ENCODE measurements around the gene REG1A. TPM values are rescaled to one million over a fixed set of nuclear protein-coding genes. Genes with fewer than 3 reads are reported as not detected.

REG1A gene, protein sequence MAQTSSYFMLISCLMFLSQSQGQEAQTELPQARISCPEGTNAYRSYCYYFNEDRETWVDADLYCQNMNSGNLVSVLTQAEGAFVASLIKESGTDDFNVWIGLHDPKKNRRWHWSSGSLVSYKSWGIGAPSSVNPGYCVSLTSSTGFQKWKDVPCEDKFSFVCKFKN
- total RNA-seq (0.53 TPM in 1 of 2 replicates, not detected in the other), polyA plus RNA-seq (not detected in 2 replicates)

GRCh38 chr2:79120194-79120713, at the start of gene REG1A:
REG1A (plus strand) TSS chr2:79120488; CDS start chr2:79120862, 374 bp downstream.
- no peak within 1 kb of the TSS for H3K4me3 ChIP-seq
- no peaks in the 10 kb centered on the region for H3K79me2 ChIP-seq
- no peaks in the 10 kb centered on the region for H4K20me1 ChIP-seq (ENCODE audit: insufficient read depth, poor library complexity, severe bottlenecking)
- no peaks in the 10 kb centered on the region for H3K27me3 ChIP-seq
- no peaks in the 10 kb centered on the region for H3K9me2 ChIP-seq (replicated peaks; ENCODE audit: insufficient read depth)
- 66% methylated on average over 6 of the region's 6 CpGs for WGBS (ENCODE audit: low lambda C conversion rate, missing lambda C conversion rate)
- no peak for DNase-seq (ENCODE audit: low spot score)
- H3K9me3 ChIP-seq (ENCODE audit: low read depth), result no peaks in the 10 kb centered on the region
- no peak within 1 kb of the TSS for H3K27ac ChIP-seq
- TF ChIP-seq EZH2phosphoT487 (IDR thresholded peaks at IDR 0.05; ENCODE audit: low read depth, severe bottlenecking, unreplicated experiment) (no peak), EZH2 (IDR thresholded peaks at IDR 0.05; ENCODE audit: borderline replicate concordance) (no peak)
- TF ChIP-seq, protein P1, sequence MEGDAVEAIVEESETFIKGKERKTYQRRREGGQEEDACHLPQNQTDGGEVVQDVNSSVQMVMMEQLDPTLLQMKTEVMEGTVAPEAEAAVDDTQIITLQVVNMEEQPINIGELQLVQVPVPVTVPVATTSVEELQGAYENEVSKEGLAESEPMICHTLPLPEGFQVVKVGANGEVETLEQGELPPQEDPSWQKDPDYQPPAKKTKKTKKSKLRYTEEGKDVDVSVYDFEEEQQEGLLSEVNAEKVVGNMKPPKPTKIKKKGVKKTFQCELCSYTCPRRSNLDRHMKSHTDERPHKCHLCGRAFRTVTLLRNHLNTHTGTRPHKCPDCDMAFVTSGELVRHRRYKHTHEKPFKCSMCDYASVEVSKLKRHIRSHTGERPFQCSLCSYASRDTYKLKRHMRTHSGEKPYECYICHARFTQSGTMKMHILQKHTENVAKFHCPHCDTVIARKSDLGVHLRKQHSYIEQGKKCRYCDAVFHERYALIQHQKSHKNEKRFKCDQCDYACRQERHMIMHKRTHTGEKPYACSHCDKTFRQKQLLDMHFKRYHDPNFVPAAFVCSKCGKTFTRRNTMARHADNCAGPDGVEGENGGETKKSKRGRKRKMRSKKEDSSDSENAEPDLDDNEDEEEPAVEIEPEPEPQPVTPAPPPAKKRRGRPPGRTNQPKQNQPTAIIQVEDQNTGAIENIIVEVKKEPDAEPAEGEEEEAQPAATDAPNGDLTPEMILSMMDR (IDR thresholded peaks at IDR 0.05; ENCODE audit: poor library complexity), result no peak
- H3K36me3 ChIP-seq (replicated peaks; ENCODE audit: insufficient read depth, low read depth), result no peaks in the 10 kb centered on the region
- H3K4me2 ChIP-seq, result no peak within 1 kb of the TSS
- no peaks in the 10 kb centered on the region for H3K4me1 ChIP-seq (ENCODE audit: insufficient read depth)
- no peak within 1 kb of the TSS for H2AFZ ChIP-seq

DNA sequence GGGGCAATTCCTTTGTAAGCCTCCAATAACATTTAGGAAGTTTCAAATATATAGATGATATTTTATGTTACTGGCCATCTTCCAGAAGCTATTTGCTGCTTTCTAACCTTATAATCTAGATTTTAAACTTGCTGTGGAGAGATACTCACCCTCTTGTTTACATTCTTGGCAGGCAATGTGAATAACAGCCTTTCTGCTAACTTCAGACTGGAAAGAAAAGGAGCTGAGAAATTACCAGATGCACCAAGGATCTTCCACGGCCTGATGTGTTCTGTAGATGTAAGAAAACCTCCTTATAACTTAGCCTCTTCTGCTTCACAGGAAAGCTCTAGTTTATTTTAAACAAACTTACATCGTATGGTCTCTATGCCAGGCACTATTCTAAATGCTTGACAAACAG, 49.2 kb upstream of the REG1A start:
- Histone ChIP-seq H3K4me2 (no peak overlapping the region), H3K79me2 (no peaks in the 10 kb centered on the region), H3K4me1 (ENCODE audit: insufficient read depth) (no peaks in the 10 kb centered on the region), H2AFZ (no peak overlapping the region), H3K27me3 (no peaks in the 10 kb centered on the region), H4K20me1 (ENCODE audit: insufficient read depth, poor library complexity, severe bottlenecking) (no peaks in the 10 kb centered on the region), H3K27ac (no peak overlapping the region), H3K9me3 (ENCODE audit: low read depth) (no peaks in the 10 kb centered on the region), H3K36me3 (replicated peaks; ENCODE audit: insufficient read depth, low read depth) (no peaks in the 10 kb centered on the region), H3K9me2 (replicated peaks; ENCODE audit: insufficient read depth) (no peaks in the 10 kb centered on the region), H3K4me3 (no peak overlapping the region)
- 76% methylated on average over 2 of the region's 2 CpGs for WGBS (ENCODE audit: low lambda C conversion rate, missing lambda C conversion rate)
- DNase-seq (ENCODE audit: low spot score), result no peak
- TF ChIP-seq EZH2phosphoT487 (IDR thresholded peaks at IDR 0.05; ENCODE audit: low read depth, severe bottlenecking, unreplicated experiment) (no peak), EZH2 (IDR thresholded peaks at IDR 0.05; ENCODE audit: borderline replicate concordance) (no peak)
- TF ChIP-seq, protein P1 (IDR thresholded peaks at IDR 0.05; ENCODE audit: poor library complexity), result no peak

DNA sequence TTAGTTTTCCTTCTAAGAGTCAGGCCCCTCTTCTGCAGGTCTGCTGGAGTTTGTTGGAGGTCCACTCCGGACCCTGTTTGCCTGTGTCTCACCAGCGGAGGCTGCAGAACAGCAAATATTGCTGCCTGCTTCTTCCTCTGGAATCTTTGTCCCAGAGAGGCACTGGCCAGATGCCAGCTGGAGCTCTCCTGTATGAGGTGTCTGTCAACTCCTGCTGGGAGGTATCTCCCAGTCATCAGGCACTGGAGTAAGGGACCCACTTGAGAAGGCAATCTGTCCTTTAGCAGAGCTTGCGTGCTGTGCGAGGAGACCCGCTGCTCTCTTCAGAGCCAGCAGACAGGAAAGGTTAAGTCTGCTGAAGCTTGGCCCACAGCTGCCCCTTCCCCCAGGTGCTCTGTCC, 37.3 kb upstream of the REG1A start:
- H3K27ac ChIP-seq, result no peak overlapping the region
- TF ChIP-seq, protein P1 (IDR thresholded peaks at IDR 0.05; ENCODE audit: poor library complexity), result no peak
- TF ChIP-seq EZH2phosphoT487 (IDR thresholded peaks at IDR 0.05; ENCODE audit: low read depth, severe bottlenecking, unreplicated experiment) (no peak), EZH2 (IDR thresholded peaks at IDR 0.05; ENCODE audit: borderline replicate concordance) (no peak)

More for the DNA sequence above, 37.3 kb upstream of the REG1A start:
- no peak overlapping the region for H3K4me3 ChIP-seq
- no peaks in the 10 kb centered on the region for H3K79me2 ChIP-seq
- H3K27me3 ChIP-seq, result no peaks in the 10 kb centered on the region
- H3K4me2 ChIP-seq, result no peak overlapping the region
- H3K9me2 ChIP-seq (replicated peaks; ENCODE audit: insufficient read depth), result no peaks in the 10 kb centered on the region
- H3K36me3 ChIP-seq (replicated peaks; ENCODE audit: insufficient read depth, low read depth), result no peaks in the 10 kb centered on the region
- no peak for DNase-seq (ENCODE audit: low spot score)
- WGBS (ENCODE audit: low lambda C conversion rate, missing lambda C conversion rate), result 89% methylated on average over 5 of the region's 5 CpGs
- H3K4me1 ChIP-seq (ENCODE audit: insufficient read depth), result no peaks in the 10 kb centered on the region
- H4K20me1 ChIP-seq (ENCODE audit: insufficient read depth, poor library complexity, severe bottlenecking), result no peaks in the 10 kb centered on the region
- H3K9me3 ChIP-seq (ENCODE audit: low read depth), result no peaks in the 10 kb centered on the region
- no peak overlapping the region for H2AFZ ChIP-seq
